Right lobe of liver (tissue), 6 donors: ENCODE measurements around the gene DPP6. TPM values are rescaled to one million over a fixed set of nuclear protein-coding genes. Genes with fewer than 3 reads are reported as not detected.

Experiments used
- ATAC-seq, 4 donors: fragments of 200-7000 bp; cut with Tn5 transposase; one replicate each; pipeline ENCODE4 v1.9.1; 2020; ENCODE audit warnings: mild to moderate bottlenecking in 4 of 4, moderate library complexity in 4 of 4
- DNase-seq, 3 donors: peaks; one replicate each; pipeline ENCODE4 v3.0.0-alpha.2; 2020
- H3K27ac ChIP-seq, 3 donors: fragments of 200-600 bp; one replicate each; pipeline ENCODE4 v1.8.0; 2022
- H3K27me3 ChIP-seq, 2 donors: fragments of 200-600 bp; one replicate each; pipeline ENCODE4 v1.8.0; 2022
- H3K36me3 ChIP-seq, 4 donors: fragments of 200-600 bp; sonication (generic) in 1 of 4; one replicate each; pipeline versions ENCODE4 v1.5.1 to v1.8.0; 2017 to 2022; ENCODE audit warnings: control low read depth in 1 of 4
- H3K4me1 ChIP-seq, 4 donors: fragments of 200-600 bp; sonication (generic) in 1 of 4; one replicate each; pipeline versions ENCODE4 v1.5.1 to v1.8.0; 2017 to 2022; ENCODE audit warnings: control low read depth in 1 of 4
- H3K4me3 ChIP-seq, 3 donors: fragments of 200-600 bp; one replicate each; pipeline ENCODE4 v1.8.0; 2022
- H3K9me3 ChIP-seq, 4 donors: fragments of 200-600 bp; sonication (generic) in 1 of 4; one replicate each; pipeline versions ENCODE4 v1.5.1 to v1.8.0; 2017 to 2022; ENCODE audit warnings: control low read depth in 1 of 4
- CTCF ChIP-seq, 4 donors: fragments of 200-600 bp in 3 of 4; fragments of 450-650 bp in 1 of 4; IDR thresholded peaks; one replicate each; pipeline versions ENCODE4 v1.5.1 to v1.8.0; 2016 to 2022; ENCODE audit warnings: antibody characterized with exemption in 4 of 4, mild to moderate bottlenecking in 2 of 4
- POLR2A ChIP-seq: fragments of 450-650 bp; IDR thresholded peaks from one replicate; pipeline ENCODE4 v1.6.1; 2017; ENCODE audit warnings: antibody characterized with exemption, mild to moderate bottlenecking
- WGBS: methylation state at CpG from one replicate; pipeline ENCODE4 v1.1.6; 2018; ENCODE audit warnings: low coverage, low lambda C conversion rate; ENCODE audit not compliant: insufficient coverage; ENCODE audit errors: missing lambda C conversion rate; 5-methylcytosine and 5-hydroxymethylcytosine counted together
- intact Hi-C, 2 donors: fragments of 100-400 bp; cut with DNase I; formaldehyde crosslinking; loops; one replicate each; pipeline versions ENCODE4 v1.11.2 to v1.14.1; 2022
- total RNA-seq, 6 experiments: library from RNA; depleted of rRNA in 2 of 6; stranded (reverse); fragments of >200 nt in 2 of 6; fragmentation: NEBNext Ultra II Directional in 3 of 6; extraction: Animal tissue kit (Norgen Biotek cat#: 25700) in 3 of 6; gene quantifications; one replicate each; pipeline versions ENCODE4 v1.1.0 to v1.2.4, GENCODE V29; 2016 to 2023
- donor health status: DM: no; HTN: yes; CAD: no.
- donor health status: DM: no; HTN: no; CAD: no.
- donor health status: DM: no; HTN: no; CAD: no.
- donor health status: DM: no; HTN: yes; CAD: no.
- donor health status: DM: no; HTN: yes; CAD: no.

Gene DPP6
- total RNA-seq, 6 experiments from 2014 or later, result not detected

- intact Hi-C loops, result no loop called here
- TF ChIP-seq CTCF (IDR thresholded peaks at IDR 0.05) (no peak), POLR2A (no peak)
- Histone ChIP-seq H3K9me3 (no peaks in the 10 kb centered on the region), H3K27me3 (no peaks in the 10 kb centered on the region), H3K4me3 (no peak overlapping the region), H3K27ac (no peak overlapping the region), H3K4me1 (no peaks in the 10 kb centered on the region), H3K36me3 (no peaks in the 10 kb centered on the region)
- ATAC-seq (no peak), DNase-seq (no peak)
- WGBS, result 72% methylated on average over 4 of the region's 4 CpGs
These were observed 488.4 kb downstream of the DPP6 start for GRCh38 chr7:154540596-154540995.

GRCh38 chr7:154541606-154542005, 489.4 kb downstream of the DPP6 start:
- H3K9me3 ChIP-seq, result no peaks in the 10 kb centered on the region
- no peak for DNase-seq
- no peaks in the 10 kb centered on the region for H3K4me1 ChIP-seq
- intact Hi-C loops, result no loop called here
- no peak for ATAC-seq
- no peaks in the 10 kb centered on the region for H3K27me3 ChIP-seq
- H3K4me3 ChIP-seq, result no peak overlapping the region
- H3K36me3 ChIP-seq, result no peaks in the 10 kb centered on the region
- no peak overlapping the region for H3K27ac ChIP-seq
- 71% methylated on average over 5 of the region's 5 CpGs for WGBS
- TF ChIP-seq CTCF (IDR thresholded peaks at IDR 0.05) (no peak), POLR2A (no peak)

GRCh38 chr7:154546946-154547587, 494.9 kb downstream of the DPP6 start:
- Histone ChIP-seq H3K27ac (no peak overlapping the region), H3K36me3 (no peaks in the 10 kb centered on the region), H3K9me3 (no peaks in the 10 kb centered on the region), H3K4me1 (no peaks in the 10 kb centered on the region), H3K4me3 (no peak overlapping the region), H3K27me3 (no peaks in the 10 kb centered on the region)
- 32% methylated on average over 8 of the region's 9 CpGs for WGBS
- no peak for ATAC-seq
- intact Hi-C loops, result no loop called here
- no peak for DNase-seq
- TF ChIP-seq CTCF (IDR thresholded peaks at IDR 0.05) (no peak), POLR2A (no peak)

GRCh38 chr7:154553711-154554265, 501.6 kb downstream of the DPP6 start:
- TF ChIP-seq CTCF (IDR thresholded peaks at IDR 0.05), result no peak
- no peak for TF ChIP-seq POLR2A
- no peak overlapping the region for H3K27ac ChIP-seq
- 65% methylated on average over 10 of the region's 10 CpGs for WGBS
- no peak overlapping the region for H3K4me3 ChIP-seq
- H3K4me1 ChIP-seq, result no peaks in the 10 kb centered on the region
- no peaks in the 10 kb centered on the region for H3K9me3 ChIP-seq
- no peak for DNase-seq
- no peaks in the 10 kb centered on the region for H3K27me3 ChIP-seq
- no peak for ATAC-seq
- H3K36me3 ChIP-seq, result no peaks in the 10 kb centered on the region
- intact Hi-C loops, result no loop called here
